ENCODE results near the gene TBC1D22A. TPM values are rescaled to one million over a fixed set of nuclear protein-coding genes. Genes with fewer than 3 reads are reported as not detected.

Gene TBC1D22A
- total RNA-seq, 4 donors from 2014 or later = 31.2 to 111 (median 41.8) TPM

DNA sequence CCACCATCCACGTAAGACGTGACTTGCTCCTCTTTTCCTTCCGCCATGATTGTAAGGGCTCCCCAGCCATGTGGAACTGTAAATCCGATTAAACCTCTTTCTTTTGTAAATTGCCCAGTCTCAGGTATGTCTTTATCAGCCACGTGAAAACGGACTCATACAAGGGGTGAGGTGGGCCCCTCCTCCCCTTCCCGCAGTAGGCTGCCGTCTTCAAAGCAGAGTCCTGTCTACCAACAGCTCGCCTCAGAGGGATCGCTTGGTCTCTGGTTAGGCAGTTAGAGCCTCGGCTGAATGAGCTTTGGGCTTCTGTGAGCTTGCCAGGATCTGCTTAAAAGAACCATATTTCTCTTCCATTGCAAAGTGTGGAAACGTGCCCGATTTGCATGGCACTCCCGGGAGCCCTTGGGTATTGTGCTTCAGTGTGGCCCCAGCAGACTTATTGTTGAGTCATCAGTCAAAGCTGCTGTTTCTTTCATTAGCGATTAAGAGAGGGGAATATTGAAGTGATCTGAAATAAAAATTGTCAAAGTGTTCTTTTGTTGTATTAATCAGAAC lies 338.3 kb downstream of the TBC1D22A start:
- in situ Hi-C loops (cut with MboI; ENCODE audit: low pct_ligation_motif_present in 1 of 4, low pct_unique_long_range_greater_than_20kb in 1 of 4, low sequenced_read_pairs in 3 of 4) (no loop called here), intact Hi-C loops (cut with DNase I; ENCODE audit: low total_unique reads) (no loop called here)
- DNase-seq = no peak
- TF ChIP-seq POLR2AphosphoS5 (IDR thresholded peaks at IDR 0.05) = no peak
- no peak for TF ChIP-seq EP300 (IDR thresholded peaks at IDR 0.05; ENCODE audit: low read depth)
- TF ChIP-seq, protein P1, sequence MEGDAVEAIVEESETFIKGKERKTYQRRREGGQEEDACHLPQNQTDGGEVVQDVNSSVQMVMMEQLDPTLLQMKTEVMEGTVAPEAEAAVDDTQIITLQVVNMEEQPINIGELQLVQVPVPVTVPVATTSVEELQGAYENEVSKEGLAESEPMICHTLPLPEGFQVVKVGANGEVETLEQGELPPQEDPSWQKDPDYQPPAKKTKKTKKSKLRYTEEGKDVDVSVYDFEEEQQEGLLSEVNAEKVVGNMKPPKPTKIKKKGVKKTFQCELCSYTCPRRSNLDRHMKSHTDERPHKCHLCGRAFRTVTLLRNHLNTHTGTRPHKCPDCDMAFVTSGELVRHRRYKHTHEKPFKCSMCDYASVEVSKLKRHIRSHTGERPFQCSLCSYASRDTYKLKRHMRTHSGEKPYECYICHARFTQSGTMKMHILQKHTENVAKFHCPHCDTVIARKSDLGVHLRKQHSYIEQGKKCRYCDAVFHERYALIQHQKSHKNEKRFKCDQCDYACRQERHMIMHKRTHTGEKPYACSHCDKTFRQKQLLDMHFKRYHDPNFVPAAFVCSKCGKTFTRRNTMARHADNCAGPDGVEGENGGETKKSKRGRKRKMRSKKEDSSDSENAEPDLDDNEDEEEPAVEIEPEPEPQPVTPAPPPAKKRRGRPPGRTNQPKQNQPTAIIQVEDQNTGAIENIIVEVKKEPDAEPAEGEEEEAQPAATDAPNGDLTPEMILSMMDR (IDR thresholded peaks at IDR 0.05) = no peak
- no peak for TF ChIP-seq POLR2A (IDR thresholded peaks at IDR 0.05)
- no peak overlapping the region for H3K4me3 ChIP-seq
- no peaks in the 10 kb centered on the region for H3K9me3 ChIP-seq
- no peaks in the 10 kb centered on the region for H3K27me3 ChIP-seq
- no peaks in the 10 kb centered on the region for H3K4me1 ChIP-seq
- WGBS, 2 donors (ENCODE audit: low coverage in 1 of 2) = 94 to 95% methylated on average over 4 to 15 of the region's 15 CpGs
- H3K36me3 ChIP-seq = no peaks in the 10 kb centered on the region
- H3K27ac ChIP-seq = no peak overlapping the region

DNA sequence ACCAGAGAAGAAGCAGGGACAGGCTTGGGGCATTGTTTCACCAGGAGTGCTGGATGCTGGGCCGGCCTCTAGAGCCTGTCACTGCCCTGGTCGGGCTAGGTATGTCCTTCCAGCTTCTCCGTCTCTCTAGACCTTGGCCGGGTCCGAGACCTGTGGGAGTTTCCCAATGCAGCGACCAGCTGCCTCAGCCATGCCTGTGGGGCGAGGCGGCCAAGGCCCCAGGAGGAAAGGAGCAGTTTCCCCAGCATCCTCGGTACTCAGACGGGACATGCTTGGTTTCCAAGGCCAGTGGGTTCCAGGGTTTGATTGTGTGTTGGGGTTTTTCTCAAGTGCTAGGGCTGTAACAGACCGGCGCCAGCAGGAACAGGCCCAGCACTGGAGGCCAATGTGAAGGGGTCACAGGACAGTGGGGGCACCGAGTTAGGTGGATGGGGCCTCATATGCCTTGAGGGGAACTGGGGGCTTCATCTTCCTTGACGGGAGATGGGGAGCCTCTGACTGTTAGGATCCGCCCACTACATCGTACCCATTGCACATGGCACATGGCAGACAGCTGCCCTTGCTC lies 339.0 kb downstream of the TBC1D22A start:
- TF ChIP-seq POLR2AphosphoS5 (IDR thresholded peaks at IDR 0.05) (no peak), POLR2A (IDR thresholded peaks at IDR 0.05) (no peak), EP300 (IDR thresholded peaks at IDR 0.05; ENCODE audit: low read depth) (no peak)
- Histone ChIP-seq H3K4me3 (no peak overlapping the region), H3K9me3 (no peaks in the 10 kb centered on the region), H3K27ac (no peak overlapping the region), H3K36me3 (no peaks in the 10 kb centered on the region), H3K4me1 (no peaks in the 10 kb centered on the region), H3K27me3 (no peaks in the 10 kb centered on the region)
- WGBS, 2 donors (ENCODE audit: low coverage in 1 of 2) = 99% methylated on average over 16 of the region's 16 CpGs; no CpG with 5 or more reads in 1 of the 2 donors
- intact Hi-C loops (cut with DNase I; ENCODE audit: low total_unique reads) (no loop called here), in situ Hi-C loops (cut with MboI; ENCODE audit: low pct_ligation_motif_present in 1 of 4, low pct_unique_long_range_greater_than_20kb in 1 of 4, low sequenced_read_pairs in 3 of 4) (no loop called here)
- no peak for DNase-seq

DNA sequence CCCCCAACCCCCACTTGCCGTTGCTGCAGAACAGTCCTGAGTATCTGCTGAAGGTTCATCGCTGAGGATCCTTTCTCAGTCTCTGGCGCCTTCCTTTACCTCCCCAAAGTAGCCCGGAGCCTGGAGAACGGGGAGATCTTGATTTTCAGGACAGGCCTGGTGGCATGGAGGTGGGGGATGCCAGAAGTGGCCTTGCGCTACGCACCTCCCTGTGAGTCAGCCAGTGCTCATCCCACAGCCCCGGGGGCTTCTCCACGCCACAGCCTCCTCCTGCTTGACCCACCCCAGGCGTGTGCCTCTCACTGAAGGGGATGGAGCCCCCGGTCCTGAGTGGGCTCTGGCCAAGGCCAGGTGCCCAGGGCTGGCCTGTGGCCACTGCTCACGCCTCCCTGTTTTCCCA lies 339.6 kb downstream of the TBC1D22A start:
- intact Hi-C loops (cut with DNase I; ENCODE audit: low total_unique reads) (no loop called here), in situ Hi-C loops (cut with MboI; ENCODE audit: low pct_ligation_motif_present in 1 of 4, low pct_unique_long_range_greater_than_20kb in 1 of 4, low sequenced_read_pairs in 3 of 4) (no loop called here)
- no peaks in the 10 kb centered on the region for H3K36me3 ChIP-seq
- H3K9me3 ChIP-seq = no peaks in the 10 kb centered on the region
- no peak for DNase-seq
- TF ChIP-seq POLR2A (IDR thresholded peaks at IDR 0.05) (no peak), POLR2AphosphoS5 (IDR thresholded peaks at IDR 0.05) (no peak), EP300 (IDR thresholded peaks at IDR 0.05; ENCODE audit: low read depth) (no peak)
- TF ChIP-seq, protein P1 (IDR thresholded peaks at IDR 0.05) = no peak
- no peaks in the 10 kb centered on the region for H3K4me1 ChIP-seq
- no peaks in the 10 kb centered on the region for H3K27me3 ChIP-seq
- H3K4me3 ChIP-seq = no peak overlapping the region
- H3K27ac ChIP-seq = no peak overlapping the region
- 93% methylated on average over 12 of the region's 12 CpGs; no CpG with 5 or more reads in 1 of the 2 donors for WGBS, 2 donors (ENCODE audit: low coverage in 1 of 2)

- H3K9me3 ChIP-seq = no peaks in the 10 kb centered on the region
- DNase-seq = no peak
- intact Hi-C loops (cut with DNase I; ENCODE audit: low total_unique reads) = no loop called here
- H3K36me3 ChIP-seq = no peaks in the 10 kb centered on the region
- no peak overlapping the region for H3K4me3 ChIP-seq
- 67 to 100% methylated on average over 1 to 2 of the region's 2 CpGs for WGBS, 2 donors (ENCODE audit: low coverage in 1 of 2)
- H3K27ac ChIP-seq = no peak overlapping the region
- in situ Hi-C loops (cut with MboI; ENCODE audit: low pct_ligation_motif_present in 1 of 4, low pct_unique_long_range_greater_than_20kb in 1 of 4, low sequenced_read_pairs in 3 of 4) = no loop called here
- no peaks in the 10 kb centered on the region for H3K27me3 ChIP-seq
- TF ChIP-seq EP300 (IDR thresholded peaks at IDR 0.05; ENCODE audit: low read depth) = no peak
- no peak for TF ChIP-seq POLR2A (IDR thresholded peaks at IDR 0.05)
- H3K4me1 ChIP-seq = no peaks in the 10 kb centered on the region
These were observed 340.2 kb downstream of the TBC1D22A start for GRCh38 chr22:47102648-47103047.

GRCh38 chr22:47105085-47105484 lies 342.6 kb downstream of the TBC1D22A start:
- intact Hi-C loops (cut with DNase I; ENCODE audit: low total_unique reads) (no loop called here), in situ Hi-C loops (cut with MboI; ENCODE audit: low pct_ligation_motif_present in 1 of 4, low pct_unique_long_range_greater_than_20kb in 1 of 4, low sequenced_read_pairs in 3 of 4) (no loop called here)
- Histone ChIP-seq H3K27me3 (no peaks in the 10 kb centered on the region), H3K4me1 (no peaks in the 10 kb centered on the region), H3K36me3 (no peaks in the 10 kb centered on the region), H3K9me3 (no peaks in the 10 kb centered on the region), H3K4me3 (no peak overlapping the region), H3K27ac (no peak overlapping the region)
- WGBS, 2 donors (ENCODE audit: low coverage in 1 of 2) = 83 to 88% methylated on average over 4 of the region's 4 CpGs
- TF ChIP-seq, protein P1 (IDR thresholded peaks at IDR 0.05) = no peak
- no peak for TF ChIP-seq EP300 (IDR thresholded peaks at IDR 0.05; ENCODE audit: low read depth)
- no peak for TF ChIP-seq POLR2AphosphoS5 (IDR thresholded peaks at IDR 0.05)
- no peak for TF ChIP-seq POLR2A (IDR thresholded peaks at IDR 0.05)
- DNase-seq = no peak

All from transverse colon (tissue), 4 donors.